Measurements from ENCODE around the gene TTPAL. TPM values are rescaled to one million over a fixed set of nuclear protein-coding genes. Genes with fewer than 3 reads are reported as not detected.

The TTPAL gene
- total RNA-seq, 1 donor from 2014 or later = 20.8 TPM

GRCh38 chr20:44477151-44477550, 1.5 kb downstream of the TTPAL start:
- DNase-seq (ENCODE audit: extremely low spot score, unreplicated experiment) = no peak
- no peaks in the 10 kb centered on the region for H3K27me3 Mint-ChIP-seq
- peaks cover 13% of the 10 kb centered on the region for H3K4me1 Mint-ChIP-seq (ENCODE audit: unreplicated experiment)
- TF ChIP-seq CTCF (conservative IDR thresholded peaks at IDR 0.05) = no peak
- H3K4me3 Mint-ChIP-seq = peak overlapping the region; percentile 94
- H3K9me3 Mint-ChIP-seq = no peaks in the 10 kb centered on the region
- peak overlapping the region; percentile 8 for H3K27ac Mint-ChIP-seq
- no peaks in the 10 kb centered on the region for H3K36me3 Mint-ChIP-seq

GRCh38 chr20:44478206-44478605, 2.5 kb downstream of the TTPAL start:
- Mint-ChIP-seq H3K36me3 (no peaks in the 10 kb centered on the region), H3K27ac (no peak overlapping the region), H3K4me1 (ENCODE audit: unreplicated experiment) (peaks cover 13% of the 10 kb centered on the region), H3K27me3 (no peaks in the 10 kb centered on the region), H3K9me3 (no peaks in the 10 kb centered on the region), H3K4me3 (no peak overlapping the region)
- DNase-seq (ENCODE audit: extremely low spot score, unreplicated experiment) = no peak
- TF ChIP-seq CTCF (conservative IDR thresholded peaks at IDR 0.05) = no peak

- H3K4me3 Mint-ChIP-seq = no peak overlapping the region
- peaks cover 13% of the 10 kb centered on the region for H3K4me1 Mint-ChIP-seq (ENCODE audit: unreplicated experiment)
- H3K27ac Mint-ChIP-seq = no peak overlapping the region
- no peak for TF ChIP-seq CTCF (conservative IDR thresholded peaks at IDR 0.05)
- H3K9me3 Mint-ChIP-seq = no peaks in the 10 kb centered on the region
- H3K36me3 Mint-ChIP-seq = peaks cover 3% of the 10 kb centered on the region
- no peaks in the 10 kb centered on the region for H3K27me3 Mint-ChIP-seq
- DNase-seq (ENCODE audit: extremely low spot score, unreplicated experiment) = no peak
Measured at GRCh38 chr20:44479643-44480042, 4.0 kb downstream of the TTPAL start.

- Mint-ChIP-seq H3K27ac (no peak overlapping the region), H3K4me3 (no peak overlapping the region), H3K9me3 (no peaks in the 10 kb centered on the region), H3K4me1 (ENCODE audit: unreplicated experiment) (peaks cover 9% of the 10 kb centered on the region), H3K36me3 (peaks cover 3% of the 10 kb centered on the region), H3K27me3 (no peaks in the 10 kb centered on the region)
- no peak for DNase-seq (ENCODE audit: extremely low spot score, unreplicated experiment)
- TF ChIP-seq CTCF (conservative IDR thresholded peaks at IDR 0.05) = no peak
Measured at GRCh38 chr20:44480097-44480496, 4.4 kb downstream of the TTPAL start.

GRCh38 chr20:44481719-44482416, 6.2 kb downstream of the TTPAL start:
- TF ChIP-seq CTCF (conservative IDR thresholded peaks at IDR 0.05) = no peak
- DNase-seq (ENCODE audit: extremely low spot score, unreplicated experiment) = no peak
- no peaks in the 10 kb centered on the region for H3K9me3 Mint-ChIP-seq
- no peak overlapping the region for H3K27ac Mint-ChIP-seq
- no peaks in the 10 kb centered on the region for H3K27me3 Mint-ChIP-seq
- no peaks in the 10 kb centered on the region for H3K4me1 Mint-ChIP-seq (ENCODE audit: unreplicated experiment)
- peaks cover 7% of the 10 kb centered on the region for H3K36me3 Mint-ChIP-seq
- H3K4me3 Mint-ChIP-seq = no peak overlapping the region
